ENCODE data around the gene USP32. TPM values are rescaled to one million over a fixed set of nuclear protein-coding genes. Genes with fewer than 3 reads are reported as not detected.

The USP32 gene, protein sequence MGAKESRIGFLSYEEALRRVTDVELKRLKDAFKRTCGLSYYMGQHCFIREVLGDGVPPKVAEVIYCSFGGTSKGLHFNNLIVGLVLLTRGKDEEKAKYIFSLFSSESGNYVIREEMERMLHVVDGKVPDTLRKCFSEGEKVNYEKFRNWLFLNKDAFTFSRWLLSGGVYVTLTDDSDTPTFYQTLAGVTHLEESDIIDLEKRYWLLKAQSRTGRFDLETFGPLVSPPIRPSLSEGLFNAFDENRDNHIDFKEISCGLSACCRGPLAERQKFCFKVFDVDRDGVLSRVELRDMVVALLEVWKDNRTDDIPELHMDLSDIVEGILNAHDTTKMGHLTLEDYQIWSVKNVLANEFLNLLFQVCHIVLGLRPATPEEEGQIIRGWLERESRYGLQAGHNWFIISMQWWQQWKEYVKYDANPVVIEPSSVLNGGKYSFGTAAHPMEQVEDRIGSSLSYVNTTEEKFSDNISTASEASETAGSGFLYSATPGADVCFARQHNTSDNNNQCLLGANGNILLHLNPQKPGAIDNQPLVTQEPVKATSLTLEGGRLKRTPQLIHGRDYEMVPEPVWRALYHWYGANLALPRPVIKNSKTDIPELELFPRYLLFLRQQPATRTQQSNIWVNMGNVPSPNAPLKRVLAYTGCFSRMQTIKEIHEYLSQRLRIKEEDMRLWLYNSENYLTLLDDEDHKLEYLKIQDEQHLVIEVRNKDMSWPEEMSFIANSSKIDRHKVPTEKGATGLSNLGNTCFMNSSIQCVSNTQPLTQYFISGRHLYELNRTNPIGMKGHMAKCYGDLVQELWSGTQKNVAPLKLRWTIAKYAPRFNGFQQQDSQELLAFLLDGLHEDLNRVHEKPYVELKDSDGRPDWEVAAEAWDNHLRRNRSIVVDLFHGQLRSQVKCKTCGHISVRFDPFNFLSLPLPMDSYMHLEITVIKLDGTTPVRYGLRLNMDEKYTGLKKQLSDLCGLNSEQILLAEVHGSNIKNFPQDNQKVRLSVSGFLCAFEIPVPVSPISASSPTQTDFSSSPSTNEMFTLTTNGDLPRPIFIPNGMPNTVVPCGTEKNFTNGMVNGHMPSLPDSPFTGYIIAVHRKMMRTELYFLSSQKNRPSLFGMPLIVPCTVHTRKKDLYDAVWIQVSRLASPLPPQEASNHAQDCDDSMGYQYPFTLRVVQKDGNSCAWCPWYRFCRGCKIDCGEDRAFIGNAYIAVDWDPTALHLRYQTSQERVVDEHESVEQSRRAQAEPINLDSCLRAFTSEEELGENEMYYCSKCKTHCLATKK (N-terminal part only)
- total RNA-seq (2022; extraction: Qiagen RNA extraction; ENCODE audit: low read depth), result 30.5 to 37.5 TPM (median 34.9 TPM) in 5 replicates

GRCh38 chr17:60392042-60392844, at the start of gene USP32:
USP32 (minus strand) TSS chr17:60392133; CDS start chr17:60391939, 194 bp downstream.

GRCh38 chr17:60422162-60422665, 30.3 kb upstream of the USP32 start, which contains the start of gene CHCT1:
CHCT1 (plus strand) TSS chr17:60422489; CDS start chr17:60422593, 104 bp downstream.

GRCh38 chr17:60149691-60150582, 242.0 kb downstream of the USP32 start, which contains the start of gene CA4:
CA4 (plus strand) TSS chr17:60149973; CDS start chr17:60150035, 62 bp downstream.

Other genes starting within 250 kb of the USP32 start
- 0.19 to 0.28 TPM in 2 of 5 replicates, not detected in the others for gene CA4, start 242.2 kb downstream of the USP32 start, total RNA-seq (2022; extraction: Qiagen RNA extraction; ENCODE audit: low read depth)
- 0.12 to 0.46 TPM in 2 of 5 replicates, not detected in the others for gene CHCT1, start 30.4 kb upstream of the USP32 start, total RNA-seq (2022; extraction: Qiagen RNA extraction; ENCODE audit: low read depth)
- gene APPBP2, start 134.1 kb upstream of the USP32 start, total RNA-seq (2022; extraction: Qiagen RNA extraction; ENCODE audit: low read depth), result 12.0 to 25.8 TPM (median 21.2 TPM) in 5 replicates
- gene PPM1D, start 208.1 kb upstream of the USP32 start, total RNA-seq (2022; extraction: Qiagen RNA extraction; ENCODE audit: low read depth), result 18.7 to 22.4 TPM (median 20.8 TPM) in 5 replicates

All from A549 treated with DMSO at 1 μM for 4 hours (cell line).